Muscle layer of duodenum (tissue), 2 donors: ENCODE measurements around the gene FKTN.

Experiments used
- H3K27ac ChIP-seq: one replicate; pipeline ENCODE4 v1.7.0; 2013; ENCODE audit warnings: mild to moderate bottlenecking, low read length
- H3K27me3 ChIP-seq: one replicate; pipeline ENCODE4 v1.7.0; 2013; ENCODE audit warnings: low read depth, mild to moderate bottlenecking, control low read depth, low read length
- H3K36me3 ChIP-seq, 2 donors: one replicate each; pipeline ENCODE4 v1.7.0; 2013; ENCODE audit warnings: low read length in 2 of 2, control low read depth in 1 of 2, mild to moderate bottlenecking in 1 of 2; ENCODE audit not compliant: insufficient read depth in 2 of 2, control insufficient read depth in 1 of 2
- H3K4me1 ChIP-seq, 2 donors: one replicate each; pipeline ENCODE4 v1.7.0; 2013; ENCODE audit warnings: low read length in 2 of 2, mild to moderate bottlenecking in 2 of 2, control low read depth in 1 of 2, moderate library complexity in 1 of 2; ENCODE audit not compliant: insufficient read depth in 2 of 2, control insufficient read depth in 1 of 2
- H3K4me3 ChIP-seq, 2 donors: one replicate each; pipeline ENCODE4 v1.7.0; 2013; ENCODE audit warnings: low read length in 2 of 2, low read depth in 1 of 2, mild to moderate bottlenecking in 1 of 2
- H3K9me3 ChIP-seq, 2 donors: one replicate each; pipeline ENCODE4 v1.7.0; 2013; ENCODE audit warnings: low read length in 2 of 2, control low read depth in 1 of 2, mild to moderate bottlenecking in 1 of 2; ENCODE audit not compliant: control insufficient read depth in 1 of 2
- donor health status: healthy.

Gene FKTN

GRCh38 chr9:105636331-105636730 lies 78.4 kb downstream of the FKTN start:
- H3K4me3 ChIP-seq, result no peak overlapping the region
- peaks cover 3 to 49% of the 10 kb centered on the region in 2 donors for H3K36me3 ChIP-seq
- H3K27me3 ChIP-seq, result no peaks in the 10 kb centered on the region
- no peaks in the 10 kb centered on the region for H3K4me1 ChIP-seq
- peaks cover 0 to 3% of the 10 kb centered on the region in 2 donors for H3K9me3 ChIP-seq
- H3K27ac ChIP-seq, result no peak overlapping the region

- Histone ChIP-seq H3K4me3 (no peak overlapping the region), H3K27ac (no peak overlapping the region), H3K9me3 (peaks cover 0 to 14% of the 10 kb centered on the region in 2 donors), H3K27me3 (no peaks in the 10 kb centered on the region), H3K4me1 (no peaks in the 10 kb centered on the region), H3K36me3 (peaks cover 3 to 58% of the 10 kb centered on the region in 2 donors)
These were observed 80.0 kb downstream of the FKTN start for GRCh38 chr9:105637787-105638395.

- Histone ChIP-seq H3K27me3 (no peaks in the 10 kb centered on the region), H3K36me3 (peaks cover 3 to 49% of the 10 kb centered on the region in 2 donors), H3K9me3 (peaks cover 0 to 14% of the 10 kb centered on the region in 2 donors), H3K4me3 (no peak overlapping the region), H3K4me1 (no peaks in the 10 kb centered on the region), H3K27ac (no peak overlapping the region)
These were observed 82.0 kb downstream of the FKTN start for GRCh38 chr9:105639936-105640335.

GRCh38 chr9:105643795-105644194 lies 85.9 kb downstream of the FKTN start:
- H3K4me1 ChIP-seq, result no peaks in the 10 kb centered on the region
- H3K27ac ChIP-seq, result no peak overlapping the region
- H3K9me3 ChIP-seq, result peaks cover 0 to 14% of the 10 kb centered on the region in 2 donors
- no peaks in the 10 kb centered on the region for H3K27me3 ChIP-seq
- H3K36me3 ChIP-seq, result peaks cover 3 to 29% of the 10 kb centered on the region in 2 donors
- H3K4me3 ChIP-seq, result no peak overlapping the region

GRCh38 chr9:105646879-105647594 lies 89.1 kb downstream of the FKTN start:
- Histone ChIP-seq H3K27ac (no peak overlapping the region), H3K4me1 (no peaks in the 10 kb centered on the region), H3K36me3 (peaks cover 0 to 10% of the 10 kb centered on the region in 2 donors), H3K27me3 (no peaks in the 10 kb centered on the region), H3K4me3 (no peak overlapping the region), H3K9me3 (peaks cover 0 to 6% of the 10 kb centered on the region in 2 donors)

GRCh38 chr9:105647595-105648349 lies 89.8 kb downstream of the FKTN start:
- peaks cover 0 to 4% of the 10 kb centered on the region in 2 donors for H3K36me3 ChIP-seq
- no peaks in the 10 kb centered on the region for H3K4me1 ChIP-seq
- H3K9me3 ChIP-seq, result peaks cover 0 to 1% of the 10 kb centered on the region in 2 donors
- no peaks in the 10 kb centered on the region for H3K27me3 ChIP-seq
- H3K27ac ChIP-seq, result no peak overlapping the region
- H3K4me3 ChIP-seq, result no peak overlapping the region

- H3K4me3 ChIP-seq, result no peak overlapping the region
These were observed 93.9 kb downstream of the FKTN start for GRCh38 chr9:105651806-105652205.

GRCh38 chr9:105656131-105656921 lies 98.4 kb downstream of the FKTN start:
- Histone ChIP-seq H3K27me3 (no peaks in the 10 kb centered on the region), H3K27ac (no peak overlapping the region), H3K4me1 (peaks cover 0 to 13% of the 10 kb centered on the region in 2 donors), H3K4me3 (peak overlapping the region; percentile 55 to 72), H3K9me3 (no peaks in the 10 kb centered on the region), H3K36me3 (no peaks in the 10 kb centered on the region)

More at GRCh38 chr9:105651806-105652205, 93.9 kb downstream of the FKTN start:
- Histone ChIP-seq H3K27me3 (no peaks in the 10 kb centered on the region), H3K4me1 (peaks cover 0 to 11% of the 10 kb centered on the region in 2 donors), H3K36me3 (no peaks in the 10 kb centered on the region), H3K27ac (no peak overlapping the region), H3K9me3 (no peaks in the 10 kb centered on the region)

- no peaks in the 10 kb centered on the region for H3K36me3 ChIP-seq
- no peak overlapping the region for H3K4me3 ChIP-seq
- no peaks in the 10 kb centered on the region for H3K27me3 ChIP-seq
- H3K27ac ChIP-seq, result no peak overlapping the region
- peaks cover 0 to 13% of the 10 kb centered on the region in 2 donors for H3K4me1 ChIP-seq
- H3K9me3 ChIP-seq, result no peaks in the 10 kb centered on the region
These were observed 100.4 kb downstream of the FKTN start for GRCh38 chr9:105658351-105658750.

GRCh38 chr9:105661011-105661410 lies 103.1 kb downstream of the FKTN start:
- H3K9me3 ChIP-seq, result no peaks in the 10 kb centered on the region
- H3K27me3 ChIP-seq, result no peaks in the 10 kb centered on the region
- H3K36me3 ChIP-seq, result no peaks in the 10 kb centered on the region
- no peak overlapping the region for H3K4me3 ChIP-seq
- H3K27ac ChIP-seq, result no peak overlapping the region
- peaks cover 0 to 10% of the 10 kb centered on the region in 2 donors for H3K4me1 ChIP-seq
